ENCODE data around the gene RHEBL1. TPM values are rescaled to one million over a fixed set of nuclear protein-coding genes. Genes with fewer than 3 reads are reported as not detected.

RHEBL1 gene
- total RNA-seq, 6 experiments from 2014 or later = 0.60 to 1.6 (median 0.86) TPM

DNA sequence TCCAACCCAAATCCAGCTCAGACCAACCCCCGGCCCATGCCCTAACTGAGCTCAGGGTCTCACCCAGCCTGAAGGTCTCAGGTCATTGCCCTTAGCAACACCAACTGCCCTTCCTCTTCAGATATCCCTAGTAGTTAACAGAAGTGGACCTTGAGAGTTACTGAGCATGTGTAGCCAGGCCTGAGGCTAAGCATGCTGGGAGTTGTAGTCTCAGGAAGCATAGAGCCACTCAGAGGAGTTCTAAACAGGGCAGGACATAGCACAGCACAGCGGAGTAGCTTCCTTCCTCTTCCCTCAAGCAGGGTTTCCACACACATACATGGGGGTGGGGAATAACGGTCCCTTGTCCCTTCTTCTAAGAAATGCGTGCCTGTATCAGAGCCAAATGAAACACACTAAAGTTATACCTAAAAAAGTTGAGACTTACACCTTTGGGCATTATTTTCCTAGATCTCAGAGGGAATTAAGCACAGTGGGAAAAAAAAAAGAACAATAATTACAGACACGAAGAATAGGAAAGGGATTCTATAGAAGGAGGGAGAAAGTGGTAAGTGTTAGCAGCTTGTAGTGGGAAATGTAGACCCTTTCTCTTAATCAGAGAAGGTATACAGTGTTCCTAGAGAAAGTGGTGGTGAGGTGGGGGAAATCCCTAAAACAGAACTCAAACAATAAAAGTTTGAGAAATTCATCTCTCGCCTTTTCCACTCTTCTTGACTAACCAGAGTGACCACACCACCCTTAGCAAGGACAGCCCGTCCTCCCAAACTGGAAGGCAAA, 13.6 kb downstream of the RHEBL1 start:
- H3K27me3 Mint-ChIP-seq (ENCODE audit: insufficient read depth) = no peaks in the 10 kb centered on the region
- peak; percentile 65 for DNase-seq
- no peaks in the 10 kb centered on the region for H3K9me3 Mint-ChIP-seq
- peak overlapping the region; percentile 97 for H3K4me3 Mint-ChIP-seq
- H3K4me1 Mint-ChIP-seq (ENCODE audit: low read depth) = peaks cover 45% of the 10 kb centered on the region
- peaks cover 33% of the 10 kb centered on the region for H3K36me3 Mint-ChIP-seq (ENCODE audit: low read depth)
- TF ChIP-seq, protein P1, sequence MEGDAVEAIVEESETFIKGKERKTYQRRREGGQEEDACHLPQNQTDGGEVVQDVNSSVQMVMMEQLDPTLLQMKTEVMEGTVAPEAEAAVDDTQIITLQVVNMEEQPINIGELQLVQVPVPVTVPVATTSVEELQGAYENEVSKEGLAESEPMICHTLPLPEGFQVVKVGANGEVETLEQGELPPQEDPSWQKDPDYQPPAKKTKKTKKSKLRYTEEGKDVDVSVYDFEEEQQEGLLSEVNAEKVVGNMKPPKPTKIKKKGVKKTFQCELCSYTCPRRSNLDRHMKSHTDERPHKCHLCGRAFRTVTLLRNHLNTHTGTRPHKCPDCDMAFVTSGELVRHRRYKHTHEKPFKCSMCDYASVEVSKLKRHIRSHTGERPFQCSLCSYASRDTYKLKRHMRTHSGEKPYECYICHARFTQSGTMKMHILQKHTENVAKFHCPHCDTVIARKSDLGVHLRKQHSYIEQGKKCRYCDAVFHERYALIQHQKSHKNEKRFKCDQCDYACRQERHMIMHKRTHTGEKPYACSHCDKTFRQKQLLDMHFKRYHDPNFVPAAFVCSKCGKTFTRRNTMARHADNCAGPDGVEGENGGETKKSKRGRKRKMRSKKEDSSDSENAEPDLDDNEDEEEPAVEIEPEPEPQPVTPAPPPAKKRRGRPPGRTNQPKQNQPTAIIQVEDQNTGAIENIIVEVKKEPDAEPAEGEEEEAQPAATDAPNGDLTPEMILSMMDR (IDR thresholded peaks at IDR 0.05) = no peak
- peak overlapping the region; percentile 67 for H3K27ac Mint-ChIP-seq

DNA sequence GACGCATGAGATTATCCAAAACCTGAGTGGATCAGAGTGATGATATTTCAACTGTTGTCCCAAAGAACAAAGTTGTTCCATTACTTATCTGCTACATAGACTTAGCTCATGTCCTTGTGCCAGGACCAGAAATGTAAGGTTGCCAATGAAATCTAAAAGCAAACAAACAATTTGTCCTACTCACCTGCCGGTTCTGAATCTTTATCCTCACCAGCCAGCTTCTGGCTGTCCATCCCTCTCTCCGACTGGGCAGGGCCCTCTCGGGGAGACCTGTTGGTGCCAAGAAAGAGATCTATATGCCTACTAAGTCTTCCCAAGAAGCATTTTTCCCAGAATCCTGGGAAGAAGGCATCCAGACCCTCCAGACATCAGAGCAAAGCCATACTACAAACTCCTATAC, 14.7 kb downstream of the RHEBL1 start:
- TF ChIP-seq, protein P1 (IDR thresholded peaks at IDR 0.05) = no peak
- no peak overlapping the region for H3K4me3 Mint-ChIP-seq
- no peaks in the 10 kb centered on the region for H3K9me3 Mint-ChIP-seq
- H3K36me3 Mint-ChIP-seq (ENCODE audit: low read depth) = peaks cover 41% of the 10 kb centered on the region
- no peaks in the 10 kb centered on the region for H3K27me3 Mint-ChIP-seq (ENCODE audit: insufficient read depth)
- peak overlapping the region; percentile 67 for H3K27ac Mint-ChIP-seq
- no peak for DNase-seq
- peaks cover 49% of the 10 kb centered on the region for H3K4me1 Mint-ChIP-seq (ENCODE audit: low read depth)

DNA sequence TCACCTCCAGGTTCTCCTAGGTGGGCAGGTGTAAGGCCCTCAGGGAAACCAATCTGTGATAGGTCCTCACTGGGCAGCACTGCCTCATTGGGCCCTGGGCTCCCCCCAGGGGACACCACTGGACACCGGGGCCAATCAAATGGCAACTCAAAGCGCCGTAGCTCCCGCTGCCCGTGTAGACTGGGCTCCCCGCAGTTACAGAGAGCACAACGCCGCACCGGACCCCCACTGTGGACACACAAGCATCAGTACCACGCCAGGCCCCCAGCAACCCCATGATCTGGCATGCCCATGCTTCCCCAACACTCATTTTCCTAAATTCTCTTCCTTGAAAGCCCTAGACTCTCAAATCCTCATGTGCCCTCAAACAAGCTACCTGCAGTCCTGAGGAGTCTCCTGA, 15.3 kb downstream of the RHEBL1 start:
- H3K27ac Mint-ChIP-seq = peak overlapping the region; percentile 67
- H3K27me3 Mint-ChIP-seq (ENCODE audit: insufficient read depth) = no peaks in the 10 kb centered on the region
- H3K4me1 Mint-ChIP-seq (ENCODE audit: low read depth) = peaks cover 55% of the 10 kb centered on the region
- no peak overlapping the region for H3K4me3 Mint-ChIP-seq
- no peak for DNase-seq
- TF ChIP-seq, protein P1 (IDR thresholded peaks at IDR 0.05) = no peak
- peaks cover 45% of the 10 kb centered on the region for H3K36me3 Mint-ChIP-seq (ENCODE audit: low read depth)
- no peaks in the 10 kb centered on the region for H3K9me3 Mint-ChIP-seq

DNA sequence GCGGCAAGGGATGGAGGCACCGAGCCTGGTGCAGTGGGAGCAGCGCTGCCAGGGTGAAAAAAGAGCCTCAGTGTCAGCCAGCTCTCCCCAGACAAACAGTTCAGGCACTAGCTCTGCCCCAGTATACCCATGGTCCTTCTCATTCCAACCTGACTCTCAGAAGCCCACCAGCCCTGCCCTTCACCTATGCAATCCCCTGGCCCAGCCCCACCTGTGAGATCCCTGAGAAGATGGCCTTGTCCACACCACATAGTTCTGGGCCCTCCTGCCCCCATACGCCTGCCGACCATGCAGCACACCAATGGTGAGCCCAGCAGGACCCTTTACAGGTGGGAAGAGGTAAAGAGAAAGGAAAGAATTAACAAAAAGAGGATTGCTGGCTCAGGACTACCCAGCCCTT, 15.7 kb downstream of the RHEBL1 start:
- Mint-ChIP-seq H3K27me3 (ENCODE audit: insufficient read depth) (no peaks in the 10 kb centered on the region), H3K9me3 (no peaks in the 10 kb centered on the region), H3K36me3 (ENCODE audit: low read depth) (peaks cover 43% of the 10 kb centered on the region), H3K4me3 (no peak overlapping the region), H3K27ac (no peak overlapping the region), H3K4me1 (ENCODE audit: low read depth) (peaks cover 59% of the 10 kb centered on the region)
- TF ChIP-seq, protein P1 (IDR thresholded peaks at IDR 0.05) = no peak
- DNase-seq = no peak

DNA sequence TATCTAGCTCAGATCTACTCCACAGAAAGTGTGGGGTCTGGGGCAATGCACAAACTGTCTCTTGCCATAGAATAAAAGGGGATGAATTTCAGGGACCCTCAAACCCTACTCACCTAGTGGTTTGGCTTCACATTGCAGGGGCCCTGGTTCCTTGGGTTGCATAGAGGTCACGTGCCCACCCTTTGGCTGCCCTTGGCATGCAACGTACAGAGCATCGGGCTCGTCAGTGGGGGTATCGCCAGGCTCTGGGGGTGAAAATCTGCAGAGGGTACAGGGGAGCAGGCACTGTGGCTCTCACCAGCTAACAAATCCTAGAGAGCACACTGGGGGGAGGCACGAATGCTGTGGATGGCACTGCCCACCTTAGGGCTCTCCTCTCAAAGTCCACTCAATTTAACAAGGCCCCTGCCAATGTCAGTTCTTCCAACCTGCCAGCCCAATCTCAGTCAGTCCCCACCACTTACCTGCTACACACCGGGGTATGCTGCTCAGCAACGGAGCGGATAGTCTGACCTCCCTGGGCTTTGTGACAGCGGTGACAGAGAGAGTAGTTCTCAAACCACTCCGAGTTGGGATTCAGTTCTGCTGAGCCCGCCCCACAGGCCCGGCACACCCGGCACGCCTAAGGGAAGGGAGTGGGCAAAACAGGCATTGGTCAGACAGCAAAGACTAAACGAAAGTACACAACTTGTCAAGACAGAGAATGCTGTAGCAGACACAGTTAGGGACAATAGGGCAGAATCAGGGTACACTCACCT, 17.1 kb downstream of the RHEBL1 start:
- TF ChIP-seq, protein P1 (IDR thresholded peaks at IDR 0.05) = peak; percentile 43
- DNase-seq = no peak
- Mint-ChIP-seq H3K9me3 (no peaks in the 10 kb centered on the region), H3K27ac (no peak overlapping the region), H3K36me3 (ENCODE audit: low read depth) (peaks cover 53% of the 10 kb centered on the region), H3K27me3 (ENCODE audit: insufficient read depth) (no peaks in the 10 kb centered on the region), H3K4me3 (no peak overlapping the region), H3K4me1 (ENCODE audit: low read depth) (peaks cover 52% of the 10 kb centered on the region)

All from HFFc6 (cell line).